AG09319 (cell line): ENCODE measurements around the gene TTLL8.

ENCODE experiments used
- DNase-seq: peaks from one replicate; pipeline ENCODE4 v3.0.0-alpha.2; 2010; ENCODE audit warnings: low read depth; ENCODE audit errors: extremely low read depth
- TF ChIP-seq, protein P1 (sequence below): IDR thresholded peaks from 2 replicates; pipeline ENCODE4 v1.5.1; 2011; ENCODE audit warnings: low read depth, mild to moderate bottlenecking, inconsistent platforms, low read length, moderate library complexity

The TTLL8 gene

GRCh38 chr22:50053861-50054260 is 4.2 kb downstream of the TTLL8 start:
- DNase-seq, result no peak
- TF ChIP-seq, protein P1, sequence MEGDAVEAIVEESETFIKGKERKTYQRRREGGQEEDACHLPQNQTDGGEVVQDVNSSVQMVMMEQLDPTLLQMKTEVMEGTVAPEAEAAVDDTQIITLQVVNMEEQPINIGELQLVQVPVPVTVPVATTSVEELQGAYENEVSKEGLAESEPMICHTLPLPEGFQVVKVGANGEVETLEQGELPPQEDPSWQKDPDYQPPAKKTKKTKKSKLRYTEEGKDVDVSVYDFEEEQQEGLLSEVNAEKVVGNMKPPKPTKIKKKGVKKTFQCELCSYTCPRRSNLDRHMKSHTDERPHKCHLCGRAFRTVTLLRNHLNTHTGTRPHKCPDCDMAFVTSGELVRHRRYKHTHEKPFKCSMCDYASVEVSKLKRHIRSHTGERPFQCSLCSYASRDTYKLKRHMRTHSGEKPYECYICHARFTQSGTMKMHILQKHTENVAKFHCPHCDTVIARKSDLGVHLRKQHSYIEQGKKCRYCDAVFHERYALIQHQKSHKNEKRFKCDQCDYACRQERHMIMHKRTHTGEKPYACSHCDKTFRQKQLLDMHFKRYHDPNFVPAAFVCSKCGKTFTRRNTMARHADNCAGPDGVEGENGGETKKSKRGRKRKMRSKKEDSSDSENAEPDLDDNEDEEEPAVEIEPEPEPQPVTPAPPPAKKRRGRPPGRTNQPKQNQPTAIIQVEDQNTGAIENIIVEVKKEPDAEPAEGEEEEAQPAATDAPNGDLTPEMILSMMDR, result no peak

DNA sequence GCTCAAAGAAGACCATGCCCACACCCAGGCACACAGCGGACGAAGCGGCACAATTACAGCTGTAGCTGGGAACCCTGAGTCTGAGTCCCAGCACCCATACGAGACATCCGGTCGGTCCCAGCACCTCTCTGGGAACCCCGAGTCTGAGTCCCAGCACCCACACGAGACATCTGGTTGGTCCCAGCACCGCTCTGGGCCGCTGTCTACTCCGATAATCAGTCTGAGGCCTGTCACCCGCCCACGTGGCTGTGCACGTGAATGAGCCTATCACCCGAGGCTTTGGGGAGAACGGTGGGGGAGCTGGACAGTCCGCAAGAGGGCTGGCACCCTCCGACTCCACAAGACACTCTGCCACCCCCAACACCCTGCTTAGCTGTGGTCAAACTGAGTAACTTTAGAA is 6.2 kb downstream of the TTLL8 start:
- TF ChIP-seq, protein P1, result no peak
- DNase-seq, result no peak

DNA sequence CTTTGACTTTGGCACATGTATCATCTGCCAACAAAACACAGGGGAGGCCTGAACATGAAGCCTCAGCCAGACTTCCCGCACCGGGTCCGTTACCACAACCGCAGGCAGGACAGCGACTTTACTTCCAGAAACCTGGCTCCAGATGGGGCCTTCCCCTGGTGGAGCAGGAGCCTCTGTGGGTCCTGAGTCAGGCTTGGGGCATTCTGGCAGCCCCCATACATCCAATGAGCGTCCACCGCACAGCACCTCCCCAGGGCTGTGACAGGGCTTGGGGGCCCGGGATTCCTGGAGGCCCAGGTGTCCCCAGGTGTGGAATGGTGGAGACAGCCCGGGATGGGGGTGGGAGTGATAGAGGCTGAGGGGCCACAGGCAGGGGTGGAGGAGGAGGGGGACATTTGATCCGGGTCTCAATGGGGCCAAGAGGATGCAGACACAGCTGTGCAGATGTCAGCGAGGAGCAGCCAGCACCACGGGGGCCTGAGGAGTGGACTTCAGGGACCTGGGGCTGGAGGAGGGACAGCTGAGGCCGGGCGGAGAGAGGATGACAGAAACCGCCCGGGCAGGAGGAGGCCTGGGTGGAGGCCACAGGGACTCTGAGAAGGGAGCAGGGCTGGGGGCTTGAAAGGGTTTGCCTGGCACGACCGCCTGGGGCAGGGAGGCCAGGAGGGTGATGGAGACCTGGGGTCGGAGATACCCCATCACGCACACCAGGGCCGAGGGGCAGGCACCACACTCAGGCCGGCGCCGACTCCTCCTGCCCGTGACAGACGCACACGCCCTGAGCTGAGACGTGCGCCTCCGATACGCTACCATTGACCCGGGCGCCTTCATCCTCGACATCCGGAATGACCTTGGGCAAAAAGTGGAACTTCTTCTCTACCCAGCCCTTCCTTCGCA is 8.6 kb downstream of the TTLL8 start:
- TF ChIP-seq, protein P1, result no peak
- DNase-seq, result no peak

DNA sequence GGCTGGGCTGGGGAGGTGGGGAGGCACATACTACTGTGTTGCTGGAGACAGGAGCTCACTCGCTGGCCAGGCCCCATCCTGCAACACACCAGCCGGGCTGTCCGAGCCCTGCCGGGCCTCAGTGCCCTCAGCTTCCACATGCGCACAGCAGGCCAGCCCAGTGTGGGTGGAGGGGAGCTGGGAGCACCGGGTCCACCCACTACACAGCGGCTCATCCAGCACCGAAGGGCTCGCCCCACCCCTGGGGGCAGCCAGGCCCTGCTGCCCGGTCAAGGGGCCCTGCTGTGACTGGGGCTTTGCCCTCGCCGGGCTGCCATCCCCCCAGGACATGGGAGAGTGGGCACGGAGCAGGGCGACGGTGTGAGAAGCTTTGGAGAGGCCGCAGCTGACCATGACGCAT is 9.3 kb downstream of the TTLL8 start:
- no peak for DNase-seq
- TF ChIP-seq, protein P1, result no peak

DNA sequence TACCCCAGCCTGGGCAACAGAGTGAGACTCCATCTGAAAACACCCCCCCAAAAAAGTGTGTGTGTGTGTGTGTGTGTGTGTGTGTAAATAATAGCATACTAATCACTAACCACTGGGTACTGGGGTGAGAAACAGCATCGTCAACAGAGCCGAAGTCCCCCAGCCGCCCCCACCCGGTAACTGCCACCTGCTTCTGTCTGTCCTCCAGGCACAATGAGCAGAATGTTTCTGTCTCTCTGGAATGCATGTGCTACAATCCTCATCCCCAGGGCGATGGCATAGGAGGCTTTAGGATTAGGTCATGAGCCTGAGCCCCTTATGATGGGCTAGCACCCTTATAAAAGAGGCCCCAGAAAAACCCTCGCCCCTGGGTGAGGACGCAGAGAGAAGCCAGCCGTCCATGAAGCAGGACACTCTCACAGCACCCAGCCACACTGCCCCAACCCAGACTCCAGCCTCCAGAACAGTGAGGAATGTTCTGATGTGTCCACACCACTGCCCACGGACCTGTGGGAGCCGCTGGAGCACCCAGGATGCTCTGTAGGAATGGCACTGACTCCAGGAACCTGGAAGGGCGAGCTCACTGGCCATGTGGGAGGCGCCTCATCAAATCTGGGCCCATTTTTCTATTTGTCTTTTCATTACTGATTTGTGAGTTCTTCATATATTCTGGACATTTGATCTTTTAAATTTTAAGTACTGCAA is 9.9 kb downstream of the TTLL8 start:
- no peak for DNase-seq
- TF ChIP-seq, protein P1, result no peak

DNA sequence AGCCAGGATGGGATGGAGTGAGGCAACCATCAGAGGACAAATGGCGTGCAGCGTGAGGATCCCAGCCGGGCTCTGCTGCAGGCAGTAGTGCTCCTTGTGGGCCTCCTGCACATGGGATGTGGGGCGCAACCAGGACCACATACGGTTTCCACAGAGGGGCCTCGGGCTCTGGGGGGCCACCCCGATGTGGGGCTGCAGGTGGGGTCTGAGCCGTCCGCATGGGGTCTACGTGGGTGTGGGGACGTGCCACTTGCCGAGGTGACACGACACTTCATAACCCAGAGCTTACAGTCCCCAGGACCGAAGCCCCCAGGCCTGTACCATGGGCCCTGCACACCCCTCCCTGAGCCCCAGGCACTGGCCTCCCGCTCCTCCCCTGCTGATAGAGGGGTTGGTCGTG is 10.8 kb downstream of the TTLL8 start:
- no peak for DNase-seq
- TF ChIP-seq, protein P1, result no peak

- no peak for DNase-seq
- TF ChIP-seq, protein P1, result no peak
These were observed 11.4 kb downstream of the TTLL8 start for GRCh38 chr22:50046481-50047245.
